ENCODE results near the gene B3GNT2. TPM values are rescaled to one million over a fixed set of nuclear protein-coding genes. Genes with fewer than 3 reads are reported as not detected.
"Not testable (repeated sequence)": the region's sequence is repeated elsewhere in the genome, so short reads cannot be mapped to it uniquely, and the experiment has no call there.

The B3GNT2 gene
- total and polyA plus RNA-seq, 2 experiments from 2014 or later, result 30.8 to 53.0 TPM

DNA sequence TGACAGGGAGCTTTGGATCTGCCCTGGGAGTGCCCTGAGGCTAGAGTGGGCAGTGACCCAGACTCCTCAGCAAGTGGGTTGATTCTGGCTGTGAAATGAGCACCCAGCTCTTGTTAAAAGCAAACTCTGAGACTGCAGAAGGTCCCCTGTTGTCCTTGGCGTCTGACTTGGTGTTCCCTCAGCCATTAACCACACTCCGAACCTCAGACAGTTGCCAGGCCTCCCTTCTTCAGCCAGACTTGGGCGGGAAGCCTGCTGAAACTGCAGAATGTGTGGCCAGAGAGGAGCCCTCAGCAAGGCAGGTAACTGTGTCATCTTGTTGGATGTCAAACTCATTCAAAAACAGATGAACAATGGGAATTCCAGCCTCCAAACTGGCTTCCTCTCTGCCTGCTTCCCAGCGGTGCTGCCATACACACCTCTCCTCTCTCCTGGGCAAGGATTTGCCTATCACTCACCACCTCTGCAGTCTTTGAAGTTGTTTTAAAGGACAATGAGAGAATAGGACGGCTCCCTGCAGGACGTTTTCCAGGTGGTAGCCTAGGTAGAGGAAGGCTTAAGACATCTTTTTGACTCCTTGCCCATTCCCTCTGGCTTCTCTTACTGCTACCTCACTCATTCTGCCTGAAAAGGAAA lies 38.9 kb upstream of the B3GNT2 start:
- Histone ChIP-seq H4K20me1 (ENCODE audit: insufficient read depth, poor library complexity, severe bottlenecking) (no peaks in the 10 kb centered on the region), H3K9me3 (ENCODE audit: low read depth) (no peaks in the 10 kb centered on the region), H3K36me3 (replicated peaks; ENCODE audit: insufficient read depth, low read depth) (no peaks in the 10 kb centered on the region), H2AFZ (no peak overlapping the region), H3K9me2 (replicated peaks; ENCODE audit: insufficient read depth) (no peaks in the 10 kb centered on the region), H3K27ac (no peak overlapping the region), H3K79me2 (no peaks in the 10 kb centered on the region), H3K4me1 (ENCODE audit: insufficient read depth) (no peaks in the 10 kb centered on the region), H3K4me3 (no peak overlapping the region), H3K27me3 (no peaks in the 10 kb centered on the region), H3K4me2 (no peak overlapping the region)
- DNase-seq (ENCODE audit: low spot score), result no peak
- WGBS (ENCODE audit: low lambda C conversion rate, missing lambda C conversion rate), result 51% methylated on average over 6 of the region's 6 CpGs
- TF ChIP-seq, protein P1, sequence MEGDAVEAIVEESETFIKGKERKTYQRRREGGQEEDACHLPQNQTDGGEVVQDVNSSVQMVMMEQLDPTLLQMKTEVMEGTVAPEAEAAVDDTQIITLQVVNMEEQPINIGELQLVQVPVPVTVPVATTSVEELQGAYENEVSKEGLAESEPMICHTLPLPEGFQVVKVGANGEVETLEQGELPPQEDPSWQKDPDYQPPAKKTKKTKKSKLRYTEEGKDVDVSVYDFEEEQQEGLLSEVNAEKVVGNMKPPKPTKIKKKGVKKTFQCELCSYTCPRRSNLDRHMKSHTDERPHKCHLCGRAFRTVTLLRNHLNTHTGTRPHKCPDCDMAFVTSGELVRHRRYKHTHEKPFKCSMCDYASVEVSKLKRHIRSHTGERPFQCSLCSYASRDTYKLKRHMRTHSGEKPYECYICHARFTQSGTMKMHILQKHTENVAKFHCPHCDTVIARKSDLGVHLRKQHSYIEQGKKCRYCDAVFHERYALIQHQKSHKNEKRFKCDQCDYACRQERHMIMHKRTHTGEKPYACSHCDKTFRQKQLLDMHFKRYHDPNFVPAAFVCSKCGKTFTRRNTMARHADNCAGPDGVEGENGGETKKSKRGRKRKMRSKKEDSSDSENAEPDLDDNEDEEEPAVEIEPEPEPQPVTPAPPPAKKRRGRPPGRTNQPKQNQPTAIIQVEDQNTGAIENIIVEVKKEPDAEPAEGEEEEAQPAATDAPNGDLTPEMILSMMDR (IDR thresholded peaks at IDR 0.05; ENCODE audit: poor library complexity), result no peak
- TF ChIP-seq EZH2phosphoT487 (IDR thresholded peaks at IDR 0.05; ENCODE audit: low read depth, severe bottlenecking, unreplicated experiment) (no peak), EZH2 (IDR thresholded peaks at IDR 0.05; ENCODE audit: borderline replicate concordance) (no peak)

DNA sequence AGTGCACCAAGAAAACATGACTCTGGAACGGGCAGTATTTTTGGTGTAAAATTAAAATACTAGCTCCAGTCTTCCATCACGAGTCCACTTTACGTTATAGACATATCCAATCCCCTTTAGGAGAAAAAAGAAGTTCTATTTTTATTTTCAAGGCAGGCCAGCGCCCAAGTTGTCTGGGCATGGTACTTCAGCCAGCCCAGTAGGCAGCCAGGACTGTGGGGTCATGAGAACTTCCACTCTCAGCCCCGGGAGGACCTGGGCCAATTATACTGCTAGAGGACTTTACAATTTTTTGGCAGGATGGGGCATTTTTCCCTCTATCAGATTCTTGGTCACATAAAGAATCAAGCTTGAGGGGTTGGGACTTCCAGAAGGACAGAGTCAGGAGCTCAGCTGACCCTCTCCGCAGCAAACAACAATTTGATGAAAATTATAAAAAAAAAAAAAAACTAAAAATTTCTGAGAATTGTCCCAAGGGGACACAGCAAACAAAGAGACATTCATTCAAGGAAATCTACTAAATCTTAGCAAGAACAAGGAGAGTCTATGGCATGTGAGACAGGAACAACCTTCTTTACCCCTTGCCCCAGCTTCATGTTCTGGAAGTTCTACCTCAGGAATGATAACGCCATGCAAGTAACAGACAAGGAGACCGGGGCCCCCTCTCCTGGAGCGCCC lies 37.3 kb upstream of the B3GNT2 start:
- Histone ChIP-seq H3K27ac (no peak overlapping the region), H3K4me1 (ENCODE audit: insufficient read depth) (no peaks in the 10 kb centered on the region), H3K4me2 (no peak overlapping the region), H4K20me1 (ENCODE audit: insufficient read depth, poor library complexity, severe bottlenecking) (no peaks in the 10 kb centered on the region), H2AFZ (no peak overlapping the region), H3K9me3 (ENCODE audit: low read depth) (no peaks in the 10 kb centered on the region), H3K4me3 (no peak overlapping the region), H3K36me3 (replicated peaks; ENCODE audit: insufficient read depth, low read depth) (no peaks in the 10 kb centered on the region), H3K79me2 (no peaks in the 10 kb centered on the region), H3K27me3 (no peaks in the 10 kb centered on the region), H3K9me2 (replicated peaks; ENCODE audit: insufficient read depth) (no peaks in the 10 kb centered on the region)
- TF ChIP-seq, protein P1 (IDR thresholded peaks at IDR 0.05; ENCODE audit: poor library complexity), result no peak
- TF ChIP-seq EZH2 (IDR thresholded peaks at IDR 0.05; ENCODE audit: borderline replicate concordance) (no peak), EZH2phosphoT487 (IDR thresholded peaks at IDR 0.05; ENCODE audit: low read depth, severe bottlenecking, unreplicated experiment) (no peak)
- no peak for DNase-seq (ENCODE audit: low spot score)
- WGBS (ENCODE audit: low lambda C conversion rate, missing lambda C conversion rate), result 94% methylated on average over 9 of the region's 9 CpGs

DNA sequence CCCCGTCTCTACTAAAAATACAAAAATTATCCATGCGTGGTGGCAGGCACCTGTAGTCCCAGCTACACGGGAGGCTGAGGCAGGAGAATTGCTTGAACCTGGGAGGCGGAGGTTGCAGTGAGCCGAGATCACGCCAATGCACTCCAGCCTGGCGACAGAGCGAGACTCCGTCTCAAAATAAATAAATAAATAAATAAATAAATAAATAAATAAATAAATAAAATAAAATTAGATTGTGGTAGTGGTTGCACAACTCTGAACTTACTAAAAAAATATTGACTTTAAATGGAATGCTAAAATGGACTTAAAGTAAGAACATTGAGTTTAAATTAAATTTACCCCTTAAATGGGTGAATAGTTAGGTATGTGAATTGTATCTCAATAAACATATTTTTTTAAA lies 35.2 kb upstream of the B3GNT2 start:
- not testable (repeated sequence) for H3K4me2 ChIP-seq; H3K4me1 ChIP-seq (ENCODE audit: insufficient read depth); H2AFZ ChIP-seq; H4K20me1 ChIP-seq (ENCODE audit: insufficient read depth, poor library complexity, severe bottlenecking); H3K9me2 ChIP-seq (replicated peaks; ENCODE audit: insufficient read depth); H3K9me3 ChIP-seq (ENCODE audit: low read depth); H3K79me2 ChIP-seq; H3K36me3 ChIP-seq (replicated peaks; ENCODE audit: insufficient read depth, low read depth); H3K27me3 ChIP-seq; DNase-seq (ENCODE audit: low spot score); H3K27ac ChIP-seq; H3K4me3 ChIP-seq
- WGBS (ENCODE audit: low lambda C conversion rate, missing lambda C conversion rate), result 98% methylated on average over 9 of the region's 9 CpGs

DNA sequence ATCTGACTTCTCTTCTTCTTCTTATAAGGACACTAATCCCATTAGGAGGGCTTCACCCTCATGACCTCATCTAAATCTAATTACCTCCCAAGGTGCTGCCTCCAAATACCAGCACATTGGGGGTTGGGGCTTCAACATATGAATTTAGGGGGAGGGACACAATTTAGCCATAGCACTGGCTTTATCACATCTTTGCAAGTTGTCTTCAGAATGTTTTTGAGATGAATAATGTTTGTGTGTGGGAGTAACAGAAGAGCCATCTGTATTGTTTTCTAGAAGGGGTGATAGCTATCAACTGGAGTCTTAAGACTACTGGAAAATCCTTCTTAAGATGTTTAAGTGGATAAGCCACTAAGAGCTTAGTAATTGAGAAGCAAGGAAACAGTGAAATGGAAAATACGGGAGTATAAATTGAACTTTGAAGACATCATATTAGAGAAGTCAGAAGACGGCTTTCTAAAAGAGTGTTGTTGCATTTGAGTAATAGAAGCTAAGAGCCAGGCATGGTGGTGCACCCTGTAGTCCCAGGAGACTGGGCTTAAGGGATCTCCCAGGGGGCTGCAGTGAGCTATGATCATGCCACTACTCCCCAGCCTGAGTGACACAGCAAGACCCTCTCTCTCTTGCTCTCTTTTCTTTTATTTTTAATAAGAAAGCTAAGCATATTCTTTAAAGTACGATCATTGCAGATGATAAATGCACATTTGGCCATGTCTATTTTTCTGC lies 32.6 kb upstream of the B3GNT2 start:
- no peak for TF ChIP-seq EZH2 (IDR thresholded peaks at IDR 0.05; ENCODE audit: borderline replicate concordance)
- TF ChIP-seq EZH2phosphoT487 (IDR thresholded peaks at IDR 0.05; ENCODE audit: low read depth, severe bottlenecking, unreplicated experiment), result no peak
- TF ChIP-seq, protein P1 (IDR thresholded peaks at IDR 0.05; ENCODE audit: poor library complexity), result no peak
- no peak overlapping the region for H3K4me2 ChIP-seq
- no peaks in the 10 kb centered on the region for H3K79me2 ChIP-seq
- no peaks in the 10 kb centered on the region for H3K36me3 ChIP-seq (replicated peaks; ENCODE audit: insufficient read depth, low read depth)
- no peaks in the 10 kb centered on the region for H3K27me3 ChIP-seq
- H2AFZ ChIP-seq, result no peak overlapping the region
- H4K20me1 ChIP-seq (ENCODE audit: insufficient read depth, poor library complexity, severe bottlenecking), result no peaks in the 10 kb centered on the region
- H3K4me3 ChIP-seq, result no peak overlapping the region
- WGBS (ENCODE audit: low lambda C conversion rate, missing lambda C conversion rate), result 78% methylated on average over 3 of the region's 3 CpGs
- H3K27ac ChIP-seq, result no peak overlapping the region
- no peaks in the 10 kb centered on the region for H3K9me3 ChIP-seq (ENCODE audit: low read depth)
- H3K9me2 ChIP-seq (replicated peaks; ENCODE audit: insufficient read depth), result no peaks in the 10 kb centered on the region
- H3K4me1 ChIP-seq (ENCODE audit: insufficient read depth), result no peaks in the 10 kb centered on the region
- no peak for DNase-seq (ENCODE audit: low spot score)

Data from hepatocyte (in vitro differentiated cells).